Raji (cell line): ENCODE data around the gene SVOP.

ENCODE experiments used
- POLR2A ChIP-seq: IDR thresholded peaks from 2 replicates; pipeline ENCODE4 v1.6.1; 2011; ENCODE audit warnings: low read depth, low read length, control low read depth; ENCODE audit not compliant: insufficient read depth

Gene SVOP

GRCh38 chr12:108858311-108859074 lies 162.4 kb downstream of the SVOP start:
- no peak for TF ChIP-seq POLR2A
